Esophagus squamous epithelium (tissue), 5 donors: Measurements from ENCODE around the gene GBP3. TPM values are rescaled to one million over a fixed set of nuclear protein-coding genes. Genes with fewer than 3 reads are reported as not detected.
"Not testable (repeated sequence)": the region's sequence is repeated elsewhere in the genome, so short reads cannot be mapped to it uniquely, and the experiment has no call there.

Experiments used
- DNase-seq: peaks from one replicate; lab custom pipeline; 2025; lab: John Stamatoyannopoulos, UW
- H3K27ac ChIP-seq, 4 donors: fragments of 200-600 bp; sonication (generic); one replicate each; pipeline ENCODE4 v1.5.1; 2016 to 2019; ENCODE audit warnings: mild to moderate bottlenecking in 1 of 4
- H3K27me3 ChIP-seq, 4 donors: fragments of 200-600 bp; sonication (generic); 1 replicate in 3 of 4; 2 replicates in 1 of 4; pipeline versions ENCODE4 v1.5.1 to v1.6.0; 2017 to 2021; ENCODE audit warnings: antibody characterized with exemption in 1 of 4
- H3K36me3 ChIP-seq, 3 donors: fragments of 200-600 bp; sonication (generic); one replicate each; pipeline ENCODE4 v1.5.1; 2016 to 2019
- H3K4me1 ChIP-seq, 3 donors: fragments of 200-600 bp; sonication (generic); one replicate each; pipeline ENCODE4 v1.5.1; 2017 to 2019
- H3K4me3 ChIP-seq, 4 donors: fragments of 200-600 bp; sonication (generic); 1 replicate in 3 of 4; 2 replicates in 1 of 4; pipeline ENCODE4 v1.5.1; 2016 to 2019; ENCODE audit warnings: mild to moderate bottlenecking in 2 of 4, moderate library complexity in 1 of 4
- H3K9me3 ChIP-seq, 3 donors: fragments of 200-600 bp; sonication (generic); one replicate each; pipeline ENCODE4 v1.5.1; 2016 to 2019
- POLR2A ChIP-seq, 4 donors: fragments of 450-650 bp; IDR thresholded peaks; one replicate each; pipeline ENCODE4 v1.6.1; 2017; ENCODE audit warnings: antibody characterized with exemption in 4 of 4, mild to moderate bottlenecking in 4 of 4, moderate library complexity in 3 of 4
- WGBS, 2 donors: methylation state at CpG; one replicate each; pipeline ENCODE4 v1.1.5; 2018; 5-methylcytosine and 5-hydroxymethylcytosine counted together
- intact Hi-C: fragments of 100-400 bp; cut with DNase I; formaldehyde crosslinking; loops from one replicate; pipeline ENCODE4 v1.15.0; 2022
- total RNA-seq, 4 donors: library from RNA; depleted of rRNA; stranded (reverse); fragments of >200 nt; gene quantifications; one replicate each; pipeline ENCODE4 v1.1.0, GENCODE V29; 2016
- TF ChIP-seq, protein P1 (sequence below), 6 experiments: fragments of 450-650 bp in 4 of 6; fragments of 200-600 bp in 2 of 6; sonication (generic) in 2 of 6; IDR thresholded peaks; one replicate each; pipeline ENCODE4 v1.5.1; 2016 to 2019; ENCODE audit warnings: antibody characterized with exemption in 6 of 6, mild to moderate bottlenecking in 4 of 6, moderate library complexity in 4 of 6
- donor health status: DM: yes; HTN: yes; CAD: no.

GBP3 gene
- total RNA-seq, 4 donors from 2014 or later: 9.6 to 16.7 (median 12.9) TPM

- Histone ChIP-seq H3K9me3 (no peaks in the 10 kb centered on the region), H3K27ac (peak overlapping the region; percentile 59 to 82 (median 71)), H3K4me3 (peak overlapping the region in 1 of 4 donors; percentile 34), H3K4me1 (peaks cover 14 to 84% (median 20%) of the 10 kb centered on the region in 3 donors), H3K27me3 (no peaks in the 10 kb centered on the region), H3K36me3 (peaks cover 0 to 55% (median 9%) of the 10 kb centered on the region in 3 donors)
- no peak for TF ChIP-seq POLR2A (IDR thresholded peaks at IDR 0.05)
- TF ChIP-seq, protein P1, sequence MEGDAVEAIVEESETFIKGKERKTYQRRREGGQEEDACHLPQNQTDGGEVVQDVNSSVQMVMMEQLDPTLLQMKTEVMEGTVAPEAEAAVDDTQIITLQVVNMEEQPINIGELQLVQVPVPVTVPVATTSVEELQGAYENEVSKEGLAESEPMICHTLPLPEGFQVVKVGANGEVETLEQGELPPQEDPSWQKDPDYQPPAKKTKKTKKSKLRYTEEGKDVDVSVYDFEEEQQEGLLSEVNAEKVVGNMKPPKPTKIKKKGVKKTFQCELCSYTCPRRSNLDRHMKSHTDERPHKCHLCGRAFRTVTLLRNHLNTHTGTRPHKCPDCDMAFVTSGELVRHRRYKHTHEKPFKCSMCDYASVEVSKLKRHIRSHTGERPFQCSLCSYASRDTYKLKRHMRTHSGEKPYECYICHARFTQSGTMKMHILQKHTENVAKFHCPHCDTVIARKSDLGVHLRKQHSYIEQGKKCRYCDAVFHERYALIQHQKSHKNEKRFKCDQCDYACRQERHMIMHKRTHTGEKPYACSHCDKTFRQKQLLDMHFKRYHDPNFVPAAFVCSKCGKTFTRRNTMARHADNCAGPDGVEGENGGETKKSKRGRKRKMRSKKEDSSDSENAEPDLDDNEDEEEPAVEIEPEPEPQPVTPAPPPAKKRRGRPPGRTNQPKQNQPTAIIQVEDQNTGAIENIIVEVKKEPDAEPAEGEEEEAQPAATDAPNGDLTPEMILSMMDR (IDR thresholded peaks at IDR 0.05): peak; percentile 32 to 81 (median 66)
- intact Hi-C loops: no loop called here
- WGBS, 2 donors: 69 to 72% methylated on average over 16 of the region's 17 CpGs
- no peak for DNase-seq
Measured at GRCh38 chr1:88983791-88984559, 38.7 kb downstream of the GBP3 start.

GRCh38 chr1:88982055-88982454, 40.6 kb downstream of the GBP3 start:
- H3K4me1 ChIP-seq: peaks cover 14 to 69% (median 20%) of the 10 kb centered on the region in 3 donors

GRCh38 chr1:88981506-88981905, 41.2 kb downstream of the GBP3 start:
- H3K36me3 ChIP-seq: peaks cover 0 to 45% (median 9%) of the 10 kb centered on the region in 3 donors
- DNase-seq, H3K27ac ChIP-seq, intact Hi-C loops, H3K27me3 ChIP-seq, H3K4me3 ChIP-seq, H3K9me3 ChIP-seq: not testable (repeated sequence)
- H3K4me1 ChIP-seq: peaks cover 14 to 68% (median 20%) of the 10 kb centered on the region in 3 donors
- WGBS, 2 donors: 86 to 94% methylated on average over 2 of the region's 2 CpGs

More at GRCh38 chr1:88982055-88982454, 40.6 kb downstream of the GBP3 start:
- no peak for TF ChIP-seq POLR2A (IDR thresholded peaks at IDR 0.05)
- TF ChIP-seq, protein P1 (IDR thresholded peaks at IDR 0.05): no peak
- no peak for DNase-seq
- Histone ChIP-seq H3K36me3 (peaks cover 0 to 50% (median 9%) of the 10 kb centered on the region in 3 donors), H3K27me3 (no peaks in the 10 kb centered on the region), H3K27ac (no peak overlapping the region), H3K4me3 (no peak overlapping the region), H3K9me3 (no peaks in the 10 kb centered on the region)
- intact Hi-C loops: no loop called here

- intact Hi-C loops: no loop called here
- no peaks in the 10 kb centered on the region for H3K9me3 ChIP-seq
- H3K4me1 ChIP-seq: peaks cover 14 to 61% (median 19%) of the 10 kb centered on the region in 3 donors
- no peaks in the 10 kb centered on the region for H3K27me3 ChIP-seq
- no peak for DNase-seq
- H3K4me3 ChIP-seq: no peak overlapping the region
- TF ChIP-seq, protein P1 (IDR thresholded peaks at IDR 0.05): no peak
- TF ChIP-seq POLR2A (IDR thresholded peaks at IDR 0.05): no peak
- peaks cover 0 to 39% (median 9%) of the 10 kb centered on the region in 3 donors for H3K36me3 ChIP-seq
- no peak overlapping the region for H3K27ac ChIP-seq
- 25 to 52% methylated on average over 1 of the region's 1 CpG for WGBS, 2 donors
Measured at GRCh38 chr1:88980870-88981269, 41.8 kb downstream of the GBP3 start.

DNA sequence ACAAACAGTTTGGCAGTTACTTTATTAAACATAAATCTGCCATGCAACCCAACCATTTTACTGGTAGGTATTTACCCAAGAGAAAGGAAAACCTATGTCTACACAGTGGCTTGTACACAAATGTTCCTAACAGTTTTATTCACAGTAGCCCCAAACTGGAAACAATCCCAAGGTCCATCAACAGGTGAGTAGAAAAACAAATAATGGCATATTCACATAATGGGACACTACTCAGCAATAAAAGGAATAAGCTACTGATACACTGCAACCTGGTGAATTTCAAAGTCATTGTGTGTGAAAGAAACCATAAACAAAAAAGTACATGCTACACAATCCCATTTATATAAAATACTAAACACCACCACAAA, 42.9 kb downstream of the GBP3 start:
- Histone ChIP-seq H3K4me3 (no peak overlapping the region), H3K4me1 (peaks cover 7 to 50% (median 7%) of the 10 kb centered on the region in 3 donors), H3K27me3 (no peaks in the 10 kb centered on the region), H3K9me3 (no peaks in the 10 kb centered on the region), H3K36me3 (peaks cover 0 to 43% (median 9%) of the 10 kb centered on the region in 3 donors), H3K27ac (no peak overlapping the region)
- DNase-seq: no peak
- intact Hi-C loops: no loop called here
- no peak for TF ChIP-seq POLR2A (IDR thresholded peaks at IDR 0.05)
- TF ChIP-seq, protein P1 (IDR thresholded peaks at IDR 0.05): no peak
